Subcutaneous adipose tissue (tissue), 4 donors: ENCODE results near the gene SLC25A43. TPM values are rescaled to one million over a fixed set of nuclear protein-coding genes. Genes with fewer than 3 reads are reported as not detected.

ENCODE experiments used
- CTCF ChIP-seq: fragments of 450-650 bp; IDR thresholded peaks from one replicate; pipeline ENCODE4 v1.5.1; 2016; ENCODE audit warnings: low read depth, mild to moderate bottlenecking, control low read depth, antibody characterized with exemption, moderate library complexity
- total RNA-seq, 4 donors: library from RNA; depleted of rRNA; stranded (reverse); fragments of >200 nt; gene quantifications; one replicate each; pipeline ENCODE4 v1.1.0, GENCODE V29; 2016

Gene SLC25A43
- total RNA-seq, 4 donors from 2014 or later, result 26.9 to 34.0 (median 28.1) TPM

GRCh38 chrX:119486745-119487144 lies 87.6 kb downstream of the SLC25A43 start:
- no peak for TF ChIP-seq CTCF

- no peak for TF ChIP-seq CTCF
These were observed 89.6 kb downstream of the SLC25A43 start for GRCh38 chrX:119488749-119489148.

DNA sequence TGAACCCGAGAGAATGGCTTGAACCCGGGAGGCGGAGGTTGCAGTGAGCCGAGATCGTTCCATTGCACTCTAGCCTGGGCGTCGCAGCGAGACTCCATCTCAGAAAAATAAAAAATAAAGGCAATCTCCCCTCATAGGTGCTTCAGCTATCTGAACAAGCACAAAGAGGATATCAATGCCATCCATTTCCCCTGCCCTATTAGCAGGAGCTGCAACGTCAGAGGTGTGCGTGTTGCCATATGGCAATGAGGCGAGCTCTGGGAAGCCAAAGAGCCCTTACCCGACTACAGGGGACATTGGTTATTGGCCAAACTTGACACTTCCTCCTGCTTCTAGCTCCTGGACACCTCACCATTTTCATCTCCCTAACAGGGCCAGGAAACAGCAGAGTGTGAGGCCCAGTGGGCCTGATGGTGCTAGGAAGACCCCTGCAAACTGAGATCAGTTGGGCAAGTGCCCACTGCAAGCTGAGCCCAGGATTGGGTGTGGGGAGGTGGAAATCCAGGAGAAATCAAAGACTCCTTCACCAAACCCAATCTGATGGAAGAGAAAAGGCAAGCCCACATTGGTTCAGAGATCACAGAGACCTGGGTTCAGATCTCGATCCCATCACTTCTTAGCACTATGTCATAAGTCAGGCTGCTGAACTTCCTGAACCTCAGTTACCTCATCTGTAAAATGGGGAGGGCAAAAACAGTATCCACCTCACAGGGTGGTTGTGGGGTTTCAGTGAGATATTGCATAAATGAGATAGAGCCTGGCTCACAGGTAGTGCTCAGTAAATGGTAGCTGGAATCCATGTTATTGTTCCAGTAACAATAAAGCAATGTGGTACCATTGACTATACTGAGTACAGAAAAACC lies 90.3 kb downstream of the SLC25A43 start:
- TF ChIP-seq CTCF, result no peak

DNA sequence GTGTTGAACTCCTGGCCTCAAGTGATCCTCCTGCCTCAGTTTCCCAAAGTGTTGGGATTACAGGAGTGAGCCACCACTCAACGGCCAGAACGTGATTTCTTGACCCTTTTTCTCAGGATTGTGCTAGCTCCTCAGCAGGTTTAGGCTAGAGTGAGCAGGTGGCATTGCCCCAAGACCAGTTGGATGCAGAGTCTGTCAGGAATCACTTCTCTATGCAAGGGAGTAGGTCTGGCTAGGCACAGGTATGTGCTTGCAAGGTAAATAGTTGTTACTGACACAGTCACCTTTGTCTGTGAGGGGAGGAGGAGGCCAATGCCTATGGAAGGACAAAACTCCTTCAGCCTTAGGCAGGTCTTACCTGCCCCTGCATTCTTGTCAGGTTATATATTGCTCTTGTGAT lies 93.3 kb downstream of the SLC25A43 start:
- TF ChIP-seq CTCF, result no peak

DNA sequence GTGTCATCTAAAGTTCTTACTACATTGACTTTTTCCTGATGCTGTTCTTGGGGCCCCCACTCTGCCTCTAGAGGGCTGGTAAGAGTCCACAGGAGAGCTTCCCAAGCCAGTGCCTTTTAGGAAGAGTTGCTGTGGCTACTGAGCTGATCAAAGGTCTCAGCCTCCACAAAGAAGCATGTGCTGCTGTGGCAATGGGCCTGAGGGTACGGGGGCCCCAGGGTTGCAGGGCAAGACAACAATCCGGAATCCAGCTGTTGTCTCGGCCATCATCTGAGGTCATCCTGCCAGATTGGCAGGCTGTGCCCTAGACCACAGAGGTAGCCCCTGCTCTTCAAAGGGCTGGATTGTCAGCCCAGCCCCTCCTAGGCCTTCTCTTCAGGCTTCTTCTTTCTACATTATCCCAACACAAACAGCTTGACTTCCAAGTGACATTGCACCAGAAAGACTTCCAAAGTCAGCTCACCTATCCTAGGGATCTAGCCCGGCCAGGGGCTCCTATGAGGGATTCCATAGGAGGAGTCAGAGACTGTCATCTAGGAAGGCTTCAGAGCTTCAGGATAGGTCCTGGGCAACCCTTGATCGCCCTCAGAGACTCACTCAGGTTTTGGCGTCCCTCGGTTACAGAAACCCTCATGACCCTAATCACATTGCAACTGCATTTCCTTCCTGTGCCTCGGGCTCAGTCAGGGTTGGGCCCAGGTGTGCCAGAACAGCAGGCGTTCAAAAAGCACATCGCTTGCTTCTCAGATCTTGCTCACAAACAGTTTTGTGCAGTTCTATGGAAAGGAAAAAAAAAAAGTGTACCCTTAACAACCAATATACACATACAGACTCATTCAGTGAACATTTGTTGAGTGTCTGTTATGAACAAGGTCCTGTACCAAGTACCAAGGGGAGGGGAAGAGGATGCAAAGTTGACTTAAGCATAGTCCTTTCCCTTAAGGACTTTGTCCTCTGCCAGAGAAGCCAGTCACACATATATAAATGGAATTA lies 96.9 kb downstream of the SLC25A43 start:
- no peak for TF ChIP-seq CTCF

DNA sequence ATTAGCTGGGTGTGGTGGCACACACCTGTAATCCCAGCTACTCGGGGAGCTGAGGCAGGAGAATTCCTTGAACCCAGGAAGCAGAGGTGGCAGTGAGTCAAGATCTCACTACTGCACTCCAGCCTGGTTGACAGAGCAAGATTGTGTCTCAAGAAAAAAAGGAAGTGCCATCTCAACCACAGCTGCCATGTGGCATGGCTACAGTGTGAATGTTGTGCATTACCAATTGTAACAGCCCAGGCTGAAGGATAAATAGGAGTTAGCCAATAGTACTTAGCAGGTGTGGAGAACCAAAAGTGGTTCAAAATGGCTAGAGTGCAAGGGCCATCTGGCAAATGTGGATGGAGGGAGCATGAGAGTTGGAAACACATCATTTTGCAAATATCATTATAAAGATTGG lies 98.0 kb downstream of the SLC25A43 start:
- TF ChIP-seq CTCF, result no peak
